SK-N-MC (cell line): Measurements from ENCODE around the gene SEMA6A.

Source experiments
- DNase-seq: peaks from one replicate; pipeline ENCODE4 v3.0.0-alpha.2; 2011; ENCODE audit warnings: low read depth, low spot score
- H3K27ac ChIP-seq: fragments of 200-600 bp; sonication (generic); 2 replicates; pipeline ENCODE4 v1.5.1; 2016; ENCODE audit warnings: mixed run types
- H3K36me3 ChIP-seq: fragments of 200-600 bp; sonication (generic); 2 replicates; pipeline ENCODE4 v1.6.1; 2017; ENCODE audit warnings: antibody characterized with exemption, low read length, mixed read lengths; ENCODE audit not compliant: insufficient read depth
- H3K4me3 ChIP-seq: fragments of 200-600 bp; sonication (generic); 2 replicates; pipeline ENCODE4 v1.5.1; 2016
- H3K9ac ChIP-seq: fragments of 200-600 bp; sonication (generic); 2 replicates; pipeline ENCODE4 v1.8.0; 2017; ENCODE audit warnings: mixed run types, mixed read lengths; ENCODE audit not compliant: insufficient read length
- H3K9me3 ChIP-seq: fragments of 200-600 bp; sonication (generic); 2 replicates; pipeline ENCODE4 v1.6.1; 2017; ENCODE audit warnings: low read depth, mild to moderate bottlenecking, antibody characterized with exemption, low read length, moderate library complexity, mixed read lengths
- EZH2 ChIP-seq: fragments of 200-600 bp; sonication (generic); IDR thresholded peaks from one replicate; pipeline ENCODE4 v1.6.1; 2017; ENCODE audit warnings: antibody characterized with exemption
- FOXP2 ChIP-seq: optimal IDR thresholded peaks from 2 replicates; pipeline ENCODE3; 2011; ENCODE audit warnings: mild to moderate bottlenecking, moderate library complexity; ENCODE audit not compliant: insufficient read depth; ENCODE audit errors: extremely low read length, control extremely low read depth
- POLR2AphosphoS5 ChIP-seq: IDR thresholded peaks from 2 replicates; pipeline ENCODE4 v1.6.1; 2012; ENCODE audit warnings: mild to moderate bottlenecking, low read depth, low read length, borderline replicate concordance

Gene SEMA6A

GRCh38 chr5:116423587-116424257 lies 150.9 kb downstream of the SEMA6A start:
- TF ChIP-seq FOXP2 (no peak), POLR2AphosphoS5 (no peak), EZH2 (no peak)
- no peaks in the 10 kb centered on the region for H3K9me3 ChIP-seq
- no peak for DNase-seq
- no peak overlapping the region for H3K9ac ChIP-seq
- no peak overlapping the region for H3K27ac ChIP-seq
- no peaks in the 10 kb centered on the region for H3K36me3 ChIP-seq
- no peak overlapping the region for H3K4me3 ChIP-seq

GRCh38 chr5:116423141-116423540 lies 151.5 kb downstream of the SEMA6A start:
- no peaks in the 10 kb centered on the region for H3K9me3 ChIP-seq
- no peak overlapping the region for H3K4me3 ChIP-seq
- H3K36me3 ChIP-seq: no peaks in the 10 kb centered on the region
- TF ChIP-seq FOXP2: no peak
- TF ChIP-seq POLR2AphosphoS5: no peak
- no peak for TF ChIP-seq EZH2
- H3K27ac ChIP-seq: no peak overlapping the region
- no peak for DNase-seq
- no peak overlapping the region for H3K9ac ChIP-seq

- Histone ChIP-seq H3K9me3 (no peaks in the 10 kb centered on the region), H3K9ac (no peak overlapping the region), H3K36me3 (no peaks in the 10 kb centered on the region), H3K27ac (no peak overlapping the region), H3K4me3 (no peak overlapping the region)
- TF ChIP-seq POLR2AphosphoS5 (no peak), EZH2 (no peak), FOXP2 (no peak)
- DNase-seq: no peak
Observed at GRCh38 chr5:116421080-116421629, 153.5 kb downstream of the SEMA6A start.

GRCh38 chr5:116420540-116420939 lies 154.1 kb downstream of the SEMA6A start:
- DNase-seq: no peak
- no peak overlapping the region for H3K4me3 ChIP-seq
- H3K36me3 ChIP-seq: no peaks in the 10 kb centered on the region
- H3K27ac ChIP-seq: no peak overlapping the region
- no peak overlapping the region for H3K9ac ChIP-seq
- TF ChIP-seq FOXP2 (no peak), EZH2 (no peak), POLR2AphosphoS5 (no peak)
- no peaks in the 10 kb centered on the region for H3K9me3 ChIP-seq

DNA sequence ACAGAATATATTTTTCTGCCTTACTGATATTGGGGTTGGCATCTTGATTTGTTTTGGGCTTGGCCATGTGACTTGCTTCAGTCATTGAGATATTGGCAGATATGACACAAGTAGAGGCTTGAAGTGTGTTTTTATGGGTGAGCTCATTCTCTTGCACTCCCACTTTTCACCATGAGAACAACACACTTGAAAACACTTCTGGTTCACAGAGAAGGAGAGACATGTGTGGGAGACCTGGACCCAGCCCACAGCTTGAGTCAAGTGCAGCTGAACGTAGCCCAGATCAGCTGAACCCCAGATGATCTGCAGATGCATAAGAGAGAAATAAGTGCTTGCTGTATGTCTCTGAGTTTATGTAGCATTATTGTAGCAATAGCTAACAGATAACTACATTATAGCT lies 155.4 kb downstream of the SEMA6A start:
- no peak overlapping the region for H3K4me3 ChIP-seq
- TF ChIP-seq FOXP2 (no peak), EZH2 (no peak), POLR2AphosphoS5 (no peak)
- no peaks in the 10 kb centered on the region for H3K9me3 ChIP-seq
- no peak overlapping the region for H3K27ac ChIP-seq
- no peak overlapping the region for H3K9ac ChIP-seq
- no peak for DNase-seq
- no peaks in the 10 kb centered on the region for H3K36me3 ChIP-seq

GRCh38 chr5:116418774-116419173 lies 155.8 kb downstream of the SEMA6A start:
- no peak overlapping the region for H3K27ac ChIP-seq
- no peak overlapping the region for H3K9ac ChIP-seq
- no peak for TF ChIP-seq POLR2AphosphoS5
- no peak for TF ChIP-seq FOXP2
- TF ChIP-seq EZH2: no peak
- no peak overlapping the region for H3K4me3 ChIP-seq
- DNase-seq: no peak
- H3K9me3 ChIP-seq: no peaks in the 10 kb centered on the region
- H3K36me3 ChIP-seq: no peaks in the 10 kb centered on the region

- Histone ChIP-seq H3K9me3 (no peaks in the 10 kb centered on the region), H3K36me3 (no peaks in the 10 kb centered on the region), H3K4me3 (no peak overlapping the region), H3K27ac (no peak overlapping the region), H3K9ac (no peak overlapping the region)
- TF ChIP-seq POLR2AphosphoS5: no peak
- TF ChIP-seq EZH2: no peak
- TF ChIP-seq FOXP2: no peak
- DNase-seq: no peak
Observed at GRCh38 chr5:116418016-116418415, 156.6 kb downstream of the SEMA6A start.

DNA sequence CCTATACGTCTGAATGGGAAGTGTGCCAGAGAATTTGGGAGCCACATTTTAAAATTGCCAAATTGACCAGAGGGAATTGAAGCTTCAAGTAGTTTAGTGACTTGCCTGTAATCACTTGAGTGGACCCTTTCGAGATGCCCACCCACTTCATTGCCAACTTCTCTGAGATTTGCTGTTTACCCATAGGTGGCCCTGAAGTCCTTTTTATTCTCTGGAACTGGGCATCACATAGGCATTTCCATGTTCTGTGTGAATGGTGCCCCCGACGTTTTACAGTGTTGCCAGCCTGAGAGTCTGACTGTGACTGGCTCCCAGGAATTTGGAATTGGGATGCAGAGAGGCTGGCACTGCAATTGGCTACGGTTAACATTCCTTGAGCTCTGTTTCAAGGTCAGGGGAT lies 158.6 kb downstream of the SEMA6A start:
- Histone ChIP-seq H3K9me3 (no peaks in the 10 kb centered on the region), H3K9ac (no peak overlapping the region), H3K4me3 (no peak overlapping the region), H3K27ac (no peak overlapping the region), H3K36me3 (no peaks in the 10 kb centered on the region)
- no peak for DNase-seq
- TF ChIP-seq FOXP2: no peak
- TF ChIP-seq EZH2: no peak
- no peak for TF ChIP-seq POLR2AphosphoS5
